IPS DF 6.9 (cell line): ENCODE results near the gene WARS2.
"Not testable (repeated sequence)": the region's sequence is repeated elsewhere in the genome, so short reads cannot be mapped to it uniquely, and the experiment has no call there.

Source experiments
- DNase-seq: peaks from one replicate; pipeline ENCODE4 v3.0.0-alpha.2; 2013; ENCODE audit warnings: low read depth, low spot score
- H3K27ac ChIP-seq: one replicate; pipeline ENCODE4 v1.5.1; 2013; ENCODE audit warnings: low read length, control low read depth
- H3K27me3 ChIP-seq: 2 replicates; pipeline ENCODE4 v1.6.1; 2013; ENCODE audit warnings: mild to moderate bottlenecking, low read length; ENCODE audit not compliant: control insufficient read depth, insufficient read depth
- H3K36me3 ChIP-seq: 2 replicates; pipeline ENCODE4 v1.6.1; 2013; ENCODE audit warnings: low read length; ENCODE audit not compliant: control insufficient read depth, insufficient read depth
- H3K4me1 ChIP-seq: 2 replicates; pipeline ENCODE4 v1.6.1; 2013; ENCODE audit warnings: low read length; ENCODE audit not compliant: control insufficient read depth, insufficient read depth
- H3K4me3 ChIP-seq: 2 replicates; pipeline ENCODE4 v1.5.1; 2013; ENCODE audit warnings: mild to moderate bottlenecking, low read length
- H3K9me3 ChIP-seq: 2 replicates; pipeline ENCODE4 v1.6.1; 2013; ENCODE audit warnings: low read length, inconsistent platforms; ENCODE audit not compliant: control insufficient read depth, insufficient read depth
- WGBS: extraction: QIAGEN DNeasy Blood & Tissue Kit; methylation state at CpG from one replicate; pipeline ENCODE4 v1.1.7; 2013; ENCODE audit warnings: mixed read lengths, missing lambda C conversion rate; ENCODE audit not compliant: insufficient read length, insufficient coverage; 5-methylcytosine and 5-hydroxymethylcytosine counted together

WARS2 gene

GRCh38 chr1:119141660-119142059 lies 1.2 kb upstream of the WARS2 start:
- no CpG with 5 or more reads among the region's 1 CpG for WGBS
- no peaks in the 10 kb centered on the region; the same call in 1 of the 2 replicates for H3K4me1 ChIP-seq
- no peaks in the 10 kb centered on the region for H3K36me3 ChIP-seq
- H3K4me3 ChIP-seq: no peak overlapping the region
- H3K27me3 ChIP-seq: no peaks in the 10 kb centered on the region
- DNase-seq: no peak
- no peak overlapping the region for H3K27ac ChIP-seq
- no peaks in the 10 kb centered on the region for H3K9me3 ChIP-seq

GRCh38 chr1:119141020-119141424 lies 569 bp upstream of the WARS2 start:
- DNase-seq: no peak
- no peaks in the 10 kb centered on the region for H3K9me3 ChIP-seq
- H3K4me1 ChIP-seq: no peaks in the 10 kb centered on the region; the same call in 1 of the 2 replicates
- H3K4me3 ChIP-seq: peak overlapping the region; percentile 31; the same call in 1 of the 2 replicates
- no peaks in the 10 kb centered on the region for H3K27me3 ChIP-seq
- WGBS: no CpG with 5 or more reads among the region's 11 CpGs
- no peaks in the 10 kb centered on the region for H3K36me3 ChIP-seq
- no peak overlapping the region for H3K27ac ChIP-seq

GRCh38 chr1:119139857-119140176 lies 636 bp downstream of the WARS2 start:
- no peaks in the 10 kb centered on the region for H3K36me3 ChIP-seq
- H3K27ac ChIP-seq: no peak overlapping the region
- H3K4me1 ChIP-seq: no peaks in the 10 kb centered on the region; the same call in 1 of the 2 replicates
- peak overlapping the region; percentile 37; the same call in 1 of the 2 replicates for H3K4me3 ChIP-seq
- DNase-seq: no peak
- H3K9me3 ChIP-seq: no peaks in the 10 kb centered on the region
- H3K27me3 ChIP-seq: no peaks in the 10 kb centered on the region
- WGBS: no CpG with 5 or more reads among the region's 10 CpGs

- DNase-seq: no peak
- Histone ChIP-seq H3K4me3 (no peak overlapping the region), H3K36me3 (no peaks in the 10 kb centered on the region), H3K9me3 (no peaks in the 10 kb centered on the region), H3K4me1 (no peaks in the 10 kb centered on the region; the same call in 1 of the 2 replicates), H3K27ac (no peak overlapping the region), H3K27me3 (no peaks in the 10 kb centered on the region)
- WGBS: no CpG with 5 or more reads among the region's 5 CpGs
These were observed 1.1 kb downstream of the WARS2 start for GRCh38 chr1:119139403-119139802.

GRCh38 chr1:119136401-119136800 lies 4.1 kb downstream of the WARS2 start:
- no CpG with 5 or more reads among the region's 3 CpGs for WGBS
- no peak overlapping the region for H3K4me3 ChIP-seq
- no peaks in the 10 kb centered on the region for H3K9me3 ChIP-seq
- H3K27me3 ChIP-seq: no peaks in the 10 kb centered on the region
- no peak for DNase-seq
- H3K4me1 ChIP-seq: no peaks in the 10 kb centered on the region; the same call in 1 of the 2 replicates
- H3K36me3 ChIP-seq: no peaks in the 10 kb centered on the region
- H3K27ac ChIP-seq: no peak overlapping the region

- no peaks in the 10 kb centered on the region for H3K4me1 ChIP-seq
- no peaks in the 10 kb centered on the region for H3K27me3 ChIP-seq
- no peak for DNase-seq
- H3K4me3 ChIP-seq: no peak overlapping the region
- no CpG with 5 or more reads among the region's 1 CpG for WGBS
- no peaks in the 10 kb centered on the region for H3K9me3 ChIP-seq
- no peak overlapping the region for H3K27ac ChIP-seq
- no peaks in the 10 kb centered on the region for H3K36me3 ChIP-seq
These were observed 6.5 kb downstream of the WARS2 start for GRCh38 chr1:119133987-119134386.

GRCh38 chr1:119132179-119132578 lies 8.3 kb downstream of the WARS2 start:
- no peaks in the 10 kb centered on the region for H3K9me3 ChIP-seq
- no peaks in the 10 kb centered on the region for H3K4me1 ChIP-seq
- no CpG with 5 or more reads among the region's 3 CpGs for WGBS
- no peaks in the 10 kb centered on the region for H3K27me3 ChIP-seq
- no peaks in the 10 kb centered on the region for H3K36me3 ChIP-seq
- DNase-seq: no peak
- H3K27ac ChIP-seq: no peak overlapping the region
- no peak overlapping the region for H3K4me3 ChIP-seq

- Histone ChIP-seq H3K4me3 (no peak overlapping the region), H3K4me1 (no peaks in the 10 kb centered on the region)
These were observed 14.6 kb downstream of the WARS2 start for GRCh38 chr1:119125874-119126273.

GRCh38 chr1:119124764-119125163 lies 15.7 kb downstream of the WARS2 start:
- H3K27me3 ChIP-seq: no peaks in the 10 kb centered on the region
- no peaks in the 10 kb centered on the region for H3K36me3 ChIP-seq
- H3K4me1 ChIP-seq: no peaks in the 10 kb centered on the region
- H3K9me3 ChIP-seq: no peaks in the 10 kb centered on the region
- WGBS: no CpG with 5 or more reads among the region's 3 CpGs
- H3K27ac ChIP-seq: no peak overlapping the region
- no peak for DNase-seq
- H3K4me3 ChIP-seq: no peak overlapping the region

More at GRCh38 chr1:119125874-119126273, 14.6 kb downstream of the WARS2 start:
- no peak overlapping the region for H3K27ac ChIP-seq
- H3K9me3 ChIP-seq: no peaks in the 10 kb centered on the region
- DNase-seq: no peak
- no peaks in the 10 kb centered on the region for H3K36me3 ChIP-seq
- no peaks in the 10 kb centered on the region for H3K27me3 ChIP-seq
- WGBS: no CpG with 5 or more reads among the region's 1 CpG

GRCh38 chr1:119121872-119122271 lies 18.6 kb downstream of the WARS2 start:
- H3K27me3 ChIP-seq, H3K9me3 ChIP-seq, H3K4me1 ChIP-seq, H3K4me3 ChIP-seq, H3K27ac ChIP-seq, H3K36me3 ChIP-seq, DNase-seq: not testable (repeated sequence)
- WGBS: no CpG with 5 or more reads among the region's 1 CpG

GRCh38 chr1:119116725-119117124 lies 23.7 kb downstream of the WARS2 start:
- H3K36me3 ChIP-seq: no peaks in the 10 kb centered on the region
- no peaks in the 10 kb centered on the region for H3K9me3 ChIP-seq
- WGBS: no CpG with 5 or more reads among the region's 7 CpGs
- no peaks in the 10 kb centered on the region for H3K4me1 ChIP-seq
- H3K4me3 ChIP-seq: no peak overlapping the region
- H3K27ac ChIP-seq: no peak overlapping the region
- DNase-seq: no peak
- H3K27me3 ChIP-seq: no peaks in the 10 kb centered on the region
